IMR-90 (cell line): ENCODE data around the gene LYZL2. TPM values are rescaled to one million over a fixed set of nuclear protein-coding genes. Genes with fewer than 3 reads are reported as not detected.

Source experiments
- ATAC-seq: fragments of 200-7000 bp; cut with Tn5 transposase; 2 replicates; pipeline ENCODE4 v1.9.1; 2020; ENCODE audit warnings: low read depth, mild to moderate bottlenecking, moderate library complexity
- BruUV-seq: library from RNA; stranded (reverse); fragments of 400-500 nt; replicated peaks from 2 replicates; lab custom pipeline; 2021; lab: Mats Ljungman, UMichigan
- CTCF ChIA-PET: fragments of 300-600 bp; formaldehyde crosslinking; extraction: SDS; loops from one replicate; lab custom pipeline; 2021; ENCODE audit warnings: antibody characterized with exemption; lab: Yijun Ruan, JAX
- POLR2A ChIA-PET: fragments of 300-600 bp; sonication (Branson Sonifier 250); formaldehyde crosslinking; loops from one replicate; lab custom pipeline; 2022; ENCODE audit warnings: antibody characterized with exemption; ENCODE audit not compliant: unreplicated experiment; lab: Charles Lee
- DNase-seq: peaks from one replicate; pipeline ENCODE4 v3.0.0; 2013
- H2AFZ ChIP-seq: replicated peaks from 2 replicates; pipeline ENCODE3; 2013; ENCODE audit warnings: low read length, mild to moderate bottlenecking; ENCODE audit not compliant: poor library complexity
- H2AK5ac ChIP-seq: 2 replicates; pipeline ENCODE4 v1.6.1; 2013; ENCODE audit warnings: low read depth, low read length, inconsistent platforms
- H2AK9ac ChIP-seq: replicated peaks from 2 replicates; pipeline ENCODE3; 2013; ENCODE audit warnings: mild to moderate bottlenecking, low read depth, low read length, moderate library complexity; ENCODE audit not compliant: poor library complexity
- H2BK120ac ChIP-seq: 2 replicates; pipeline ENCODE4 v1.6.1; 2013; ENCODE audit warnings: low read depth, low read length, inconsistent platforms
- H2BK15ac ChIP-seq: 3 replicates; pipeline ENCODE4 v1.6.1; 2013; ENCODE audit warnings: low read depth, low read length, inconsistent platforms
- H2BK20ac ChIP-seq: 2 replicates; pipeline ENCODE4 v1.6.1; 2013; ENCODE audit warnings: low read depth, mild to moderate bottlenecking, inconsistent platforms, low read length, moderate library complexity
- H2BK5ac ChIP-seq: 2 replicates; pipeline ENCODE4 v1.6.1; 2013; ENCODE audit warnings: mild to moderate bottlenecking, low read depth, low read length, inconsistent platforms; ENCODE audit not compliant: poor library complexity, severe bottlenecking
- H3K14ac ChIP-seq: replicated peaks from 2 replicates; pipeline ENCODE4 v1.6.1; 2013; ENCODE audit warnings: low read depth, low read length, inconsistent platforms
- H3K18ac ChIP-seq: 2 replicates; pipeline ENCODE4 v1.6.1; 2013; ENCODE audit warnings: low read depth, low read length, control low read depth
- H3K23ac ChIP-seq: 2 replicates; pipeline ENCODE4 v1.6.1; 2013; ENCODE audit warnings: low read depth, low read length, inconsistent platforms
- H3K27ac ChIP-seq: 2 replicates; pipeline ENCODE4 v1.5.1; 2013; ENCODE audit warnings: mild to moderate bottlenecking, control low read depth, low read length; ENCODE audit not compliant: insufficient read depth
- H3K27me3 ChIP-seq: 2 replicates; pipeline ENCODE4 v1.6.1; 2013; ENCODE audit warnings: low read length; ENCODE audit not compliant: control insufficient read depth, insufficient read depth
- H3K36me3 ChIP-seq: 2 replicates; pipeline ENCODE4 v1.6.1; 2013; ENCODE audit warnings: low read length, mixed read lengths; ENCODE audit not compliant: control insufficient read depth, insufficient read depth
- H3K4ac ChIP-seq: 2 replicates; pipeline ENCODE4 v1.6.1; 2013; ENCODE audit warnings: low read depth, low read length, inconsistent platforms
- H3K4me1 ChIP-seq: 2 replicates; pipeline ENCODE4 v1.6.1; 2013; ENCODE audit warnings: low read length, mixed read lengths; ENCODE audit not compliant: control insufficient read depth, insufficient read depth
- H3K4me2 ChIP-seq: 2 replicates; pipeline ENCODE4 v1.6.1; 2013; ENCODE audit warnings: low read depth, mild to moderate bottlenecking, control low read depth, low read length, moderate library complexity
- H3K4me3 ChIP-seq: 2 replicates; pipeline ENCODE4 v1.5.1; 2013; ENCODE audit warnings: low read depth, mild to moderate bottlenecking, control low read depth, low read length, moderate library complexity; ENCODE audit not compliant: insufficient read depth
- H3K56ac ChIP-seq: 2 replicates; pipeline ENCODE4 v1.6.1; 2013; ENCODE audit warnings: low read length, inconsistent platforms; ENCODE audit not compliant: insufficient read depth; ENCODE audit errors: extremely low read depth
- H3K79me1 ChIP-seq, 2 experiments: 2 replicates each; pipeline ENCODE4 v1.6.1; 2013; ENCODE audit warnings: low read length in 2 of 2, inconsistent platforms in 1 of 2, low read depth in 1 of 2
- H3K9ac ChIP-seq: 2 replicates; pipeline ENCODE4 v1.6.1; 2013; ENCODE audit warnings: low read depth, low read length, control low read depth
- H3K9me1 ChIP-seq: 2 replicates; pipeline ENCODE4 v1.6.1; 2013; ENCODE audit warnings: low read length, inconsistent platforms; ENCODE audit not compliant: insufficient read depth
- H3K9me3 ChIP-seq: 2 replicates; pipeline ENCODE4 v1.6.1; 2013; ENCODE audit warnings: low read length; ENCODE audit not compliant: control insufficient read depth, insufficient read depth
- H4K20me1 ChIP-seq: 2 replicates; pipeline ENCODE4 v1.6.1; 2013; ENCODE audit warnings: low read length, inconsistent platforms; ENCODE audit not compliant: insufficient read depth
- H4K5ac ChIP-seq: 2 replicates; pipeline ENCODE4 v1.6.1; 2013; ENCODE audit warnings: mild to moderate bottlenecking, low read depth, low read length, control low read depth
- H4K8ac ChIP-seq, 2 experiments: 2 replicates each; pipeline ENCODE4 v1.6.1; 2013; ENCODE audit warnings: low read depth in 2 of 2, low read length in 2 of 2, control low read depth in 1 of 2, inconsistent platforms in 1 of 2
- H4K91ac ChIP-seq: 2 replicates; pipeline ENCODE4 v1.6.1; 2013; ENCODE audit warnings: low read depth, low read length, inconsistent platforms; ENCODE audit not compliant: insufficient read depth
- CEBPB ChIP-seq: IDR thresholded peaks from 2 replicates; pipeline ENCODE4 v1.6.1; 2012; ENCODE audit warnings: low read depth, low read length, improper control_type of control experiment
- CHD1 ChIP-seq: IDR thresholded peaks from 2 replicates; pipeline ENCODE4 v1.6.1; 2012; ENCODE audit warnings: low read depth, low read length, improper control_type of control experiment
- MAFK ChIP-seq: IDR thresholded peaks from 2 replicates; pipeline ENCODE4 v1.6.1; 2012; ENCODE audit warnings: low read depth, low read length, improper control_type of control experiment
- MXI1 ChIP-seq: IDR thresholded peaks from 2 replicates; pipeline ENCODE4 v1.6.1; 2012; ENCODE audit warnings: low read depth, mild to moderate bottlenecking, low read length, moderate library complexity, borderline replicate concordance
- NFE2L2 ChIP-seq: fragments of 150-350 bp; IDR thresholded peaks from 2 replicates; pipeline ENCODE4 v1.6.1; 2016; ENCODE audit warnings: low read depth, mild to moderate bottlenecking, low read length
- POLR2A ChIP-seq: IDR thresholded peaks from 2 replicates; pipeline ENCODE4 v1.6.1; 2012; ENCODE audit warnings: mild to moderate bottlenecking, low read depth, low read length
- RCOR1 ChIP-seq: IDR thresholded peaks from 2 replicates; pipeline ENCODE4 v1.6.1; 2012; ENCODE audit warnings: mild to moderate bottlenecking, low read length, improper control_type of control experiment; ENCODE audit not compliant: insufficient replicate concordance
- RFX5 ChIP-seq: IDR thresholded peaks from 2 replicates; pipeline ENCODE4 v1.8.0; 2012; ENCODE audit warnings: low read depth, mild to moderate bottlenecking, low read length, moderate library complexity
- WGBS, 2 experiments: methylation state at CpG; one replicate each; pipeline versions ENCODE4 v1.1.5 to v1.1.7; 2013; ENCODE audit warnings: missing lambda C conversion rate in 2 of 2; ENCODE audit not compliant: insufficient read length in 1 of 2; ENCODE audit errors: extremely low coverage in 2 of 2; 5-methylcytosine and 5-hydroxymethylcytosine counted together
- dilution Hi-C: fragments of 300-500 bp; cut with HindIII; formaldehyde crosslinking; loops from one replicate; pipeline ENCODE4 v1.14.3; 2018; ENCODE audit warnings: low sequenced_read_pairs; ENCODE audit not compliant: unreplicated experiment
- in situ Hi-C: fragments of 300-500 bp; cut with MboI; formaldehyde crosslinking; loops from 3 replicates; pipeline ENCODE4 v1.14.3; 2019; ENCODE audit warnings: low sequenced_read_pairs, inconsistent platforms, mixed read lengths
- intact Hi-C: fragments of 100-400 bp; cut with micrococcal nuclease; formaldehyde crosslinking; loops from 2 replicates; pipeline ENCODE4 v1.10.0; 2022
- polyA plus RNA-seq, 3 experiments: library from polyadenylated mRNA; depleted of rRNA; stranded (reverse); fragments of >200 nt; gene quantifications; 2 replicates each; pipeline ENCODE4 v1.2.3, GENCODE V29; 2012; ENCODE audit warnings: low replicate concordance in 1 of 3
- total RNA-seq: library from RNA; depleted of rRNA; stranded (reverse); fragments of >200 nt; gene quantifications from 2 replicates; pipeline ENCODE4 v1.2.3, GENCODE V29; 2012
- TF ChIP-seq, protein P1 (sequence below): fragments of 150-350 bp; IDR thresholded peaks from 2 replicates; pipeline ENCODE4 v1.6.1; 2016; ENCODE audit warnings: low read depth, mild to moderate bottlenecking, low read length, moderate library complexity, borderline replicate concordance
- TF ChIP-seq, protein P2 (sequence below): conservative IDR thresholded peaks from 2 replicates; pipeline ENCODE4 v1.5.1; 2012; ENCODE audit warnings: mild to moderate bottlenecking, low read depth, low read length, improper control_type of control experiment
- TF ChIP-seq, protein P3 (sequence below): fragments of 150-350 bp; IDR thresholded peaks from 2 replicates; pipeline ENCODE4 v1.6.1; 2017; ENCODE audit warnings: mild to moderate bottlenecking, antibody characterized with exemption, low read length, low read depth

LYZL2 gene
- total and polyA plus RNA-seq, 2 of the 4 experiments (the other 2 are of a cell fraction), result not detected

DNA sequence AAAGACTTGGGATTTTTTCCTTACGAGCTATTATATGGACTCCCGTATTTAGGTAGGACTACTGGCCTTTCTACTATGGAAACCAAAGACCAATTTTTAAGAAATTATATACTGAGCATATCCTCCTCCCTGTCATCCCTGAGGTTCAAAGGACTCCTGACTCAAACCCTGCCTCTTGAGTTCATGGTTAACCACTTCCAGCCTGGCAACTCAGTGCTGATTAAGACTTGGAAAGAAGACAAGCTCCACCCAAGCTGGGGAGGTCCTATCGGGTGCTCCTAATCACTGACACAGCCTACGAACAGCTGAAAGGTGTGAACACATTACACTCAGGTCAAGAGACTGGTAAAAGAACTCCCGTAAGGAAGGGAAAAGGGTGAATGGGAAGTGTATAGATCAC, 66.8 kb downstream of the LYZL2 start:
- dilution Hi-C loops, result no loop called here
- no peak overlapping the region for H3K27ac ChIP-seq
- whole genome bisulfite sequencing, 2 experiments, result 100% methylated on average over 2 of the region's 5 CpGs; no CpG with 5 or more reads in 1 of the 2 experiments

More for the DNA sequence above, 66.8 kb downstream of the LYZL2 start:
- Histone ChIP-seq H2AK9ac (no peak overlapping the region), H4K5ac (no peak overlapping the region), H3K9ac (no peak overlapping the region), H3K4me2 (no peak overlapping the region), H3K4me1 (no peaks in the 10 kb centered on the region), H3K18ac (no peak overlapping the region), H3K4me3 (no peak overlapping the region), H3K9me1 (no peaks in the 10 kb centered on the region), H2BK15ac (no peak overlapping the region), H2AFZ (no peak overlapping the region), H2AK5ac (no peak overlapping the region), H3K79me1 (no peaks in the 10 kb centered on the region), H4K8ac (no peak overlapping the region), H3K23ac (no peak overlapping the region), H3K14ac (no peak overlapping the region), H3K56ac (no peak overlapping the region), H3K27me3 (peaks cover 18% of the 10 kb centered on the region), H3K9me3 (no peaks in the 10 kb centered on the region), H3K36me3 (no peaks in the 10 kb centered on the region), H2BK20ac (no peak overlapping the region), H4K91ac (no peak overlapping the region), H4K20me1 (no peaks in the 10 kb centered on the region), H3K4ac (no peak overlapping the region), H2BK120ac (no peak overlapping the region), H2BK5ac (no peak overlapping the region)
- CTCF ChIA-PET, result interaction anchor here (1.1 kb wide), 1 partner anchor 15 kb away, joined by 4 read pairs; no protein-coding TSS in a partner anchor
- in situ Hi-C loops, result no loop called here
- intact Hi-C loops, result no loop called here
- TF ChIP-seq CEBPB, result no peak
- TF ChIP-seq RCOR1, result no peak
- TF ChIP-seq POLR2A, result no peak
- TF ChIP-seq, protein P1, sequence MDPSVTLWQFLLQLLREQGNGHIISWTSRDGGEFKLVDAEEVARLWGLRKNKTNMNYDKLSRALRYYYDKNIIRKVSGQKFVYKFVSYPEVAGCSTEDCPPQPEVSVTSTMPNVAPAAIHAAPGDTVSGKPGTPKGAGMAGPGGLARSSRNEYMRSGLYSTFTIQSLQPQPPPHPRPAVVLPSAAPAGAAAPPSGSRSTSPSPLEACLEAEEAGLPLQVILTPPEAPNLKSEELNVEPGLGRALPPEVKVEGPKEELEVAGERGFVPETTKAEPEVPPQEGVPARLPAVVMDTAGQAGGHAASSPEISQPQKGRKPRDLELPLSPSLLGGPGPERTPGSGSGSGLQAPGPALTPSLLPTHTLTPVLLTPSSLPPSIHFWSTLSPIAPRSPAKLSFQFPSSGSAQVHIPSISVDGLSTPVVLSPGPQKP, result no peak
- TF ChIP-seq MAFK, result no peak
- TF ChIP-seq CHD1, result no peak
- no peak for TF ChIP-seq MXI1
- TF ChIP-seq, protein P2, sequence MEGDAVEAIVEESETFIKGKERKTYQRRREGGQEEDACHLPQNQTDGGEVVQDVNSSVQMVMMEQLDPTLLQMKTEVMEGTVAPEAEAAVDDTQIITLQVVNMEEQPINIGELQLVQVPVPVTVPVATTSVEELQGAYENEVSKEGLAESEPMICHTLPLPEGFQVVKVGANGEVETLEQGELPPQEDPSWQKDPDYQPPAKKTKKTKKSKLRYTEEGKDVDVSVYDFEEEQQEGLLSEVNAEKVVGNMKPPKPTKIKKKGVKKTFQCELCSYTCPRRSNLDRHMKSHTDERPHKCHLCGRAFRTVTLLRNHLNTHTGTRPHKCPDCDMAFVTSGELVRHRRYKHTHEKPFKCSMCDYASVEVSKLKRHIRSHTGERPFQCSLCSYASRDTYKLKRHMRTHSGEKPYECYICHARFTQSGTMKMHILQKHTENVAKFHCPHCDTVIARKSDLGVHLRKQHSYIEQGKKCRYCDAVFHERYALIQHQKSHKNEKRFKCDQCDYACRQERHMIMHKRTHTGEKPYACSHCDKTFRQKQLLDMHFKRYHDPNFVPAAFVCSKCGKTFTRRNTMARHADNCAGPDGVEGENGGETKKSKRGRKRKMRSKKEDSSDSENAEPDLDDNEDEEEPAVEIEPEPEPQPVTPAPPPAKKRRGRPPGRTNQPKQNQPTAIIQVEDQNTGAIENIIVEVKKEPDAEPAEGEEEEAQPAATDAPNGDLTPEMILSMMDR, result no peak
- no peak for TF ChIP-seq RFX5
- no peak for TF ChIP-seq NFE2L2
- TF ChIP-seq, protein P3, sequence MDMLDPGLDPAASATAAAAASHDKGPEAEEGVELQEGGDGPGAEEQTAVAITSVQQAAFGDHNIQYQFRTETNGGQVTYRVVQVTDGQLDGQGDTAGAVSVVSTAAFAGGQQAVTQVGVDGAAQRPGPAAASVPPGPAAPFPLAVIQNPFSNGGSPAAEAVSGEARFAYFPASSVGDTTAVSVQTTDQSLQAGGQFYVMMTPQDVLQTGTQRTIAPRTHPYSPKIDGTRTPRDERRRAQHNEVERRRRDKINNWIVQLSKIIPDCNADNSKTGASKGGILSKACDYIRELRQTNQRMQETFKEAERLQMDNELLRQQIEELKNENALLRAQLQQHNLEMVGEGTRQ, result no peak
- ATAC-seq, result no peak
- POLR2A ChIA-PET, result no interaction called here
- DNase-seq, result no peak
- no TSS peak for BruUV-seq
